GM12872 (cell line): Measurements from ENCODE around the gene OR51M1.

Experiments used
- TF ChIP-seq, protein P1 (sequence below): IDR thresholded peaks from 3 replicates; pipeline ENCODE4 v1.5.1; 2011; ENCODE audit warnings: low read depth, mild to moderate bottlenecking, low read length, moderate library complexity; ENCODE audit not compliant: insufficient read depth

The OR51M1 gene

DNA sequence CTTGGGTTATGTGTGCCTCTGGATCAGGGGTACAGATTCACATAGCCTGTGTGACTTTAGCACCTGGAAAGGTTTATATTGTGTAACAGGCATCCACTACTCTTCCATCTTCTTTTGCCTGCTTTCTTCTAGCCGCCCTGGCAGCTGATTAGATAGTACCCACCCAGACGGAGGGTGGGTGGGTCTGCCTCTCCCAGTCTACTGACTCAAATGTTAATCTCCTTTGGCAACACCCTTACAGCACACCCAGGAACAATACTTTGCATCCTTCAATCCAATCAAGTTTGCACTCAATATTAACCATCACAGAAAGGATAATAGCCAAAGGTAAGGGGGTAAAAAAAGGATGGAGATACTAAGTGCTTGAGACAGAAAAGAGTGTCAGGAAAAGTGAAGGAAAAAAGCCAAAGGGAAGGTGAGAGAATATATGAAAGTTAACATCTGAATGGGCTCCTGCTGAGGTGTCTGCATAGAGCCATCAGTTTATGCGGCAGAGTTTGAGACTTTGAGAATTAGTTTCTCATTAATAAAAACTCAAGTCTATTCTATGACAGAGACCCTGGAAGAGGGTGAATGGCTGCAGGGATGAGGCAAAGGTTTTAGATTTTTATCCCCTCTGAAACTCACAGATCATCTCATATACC is 34.9 kb upstream of the OR51M1 start:
- TF ChIP-seq, protein P1, sequence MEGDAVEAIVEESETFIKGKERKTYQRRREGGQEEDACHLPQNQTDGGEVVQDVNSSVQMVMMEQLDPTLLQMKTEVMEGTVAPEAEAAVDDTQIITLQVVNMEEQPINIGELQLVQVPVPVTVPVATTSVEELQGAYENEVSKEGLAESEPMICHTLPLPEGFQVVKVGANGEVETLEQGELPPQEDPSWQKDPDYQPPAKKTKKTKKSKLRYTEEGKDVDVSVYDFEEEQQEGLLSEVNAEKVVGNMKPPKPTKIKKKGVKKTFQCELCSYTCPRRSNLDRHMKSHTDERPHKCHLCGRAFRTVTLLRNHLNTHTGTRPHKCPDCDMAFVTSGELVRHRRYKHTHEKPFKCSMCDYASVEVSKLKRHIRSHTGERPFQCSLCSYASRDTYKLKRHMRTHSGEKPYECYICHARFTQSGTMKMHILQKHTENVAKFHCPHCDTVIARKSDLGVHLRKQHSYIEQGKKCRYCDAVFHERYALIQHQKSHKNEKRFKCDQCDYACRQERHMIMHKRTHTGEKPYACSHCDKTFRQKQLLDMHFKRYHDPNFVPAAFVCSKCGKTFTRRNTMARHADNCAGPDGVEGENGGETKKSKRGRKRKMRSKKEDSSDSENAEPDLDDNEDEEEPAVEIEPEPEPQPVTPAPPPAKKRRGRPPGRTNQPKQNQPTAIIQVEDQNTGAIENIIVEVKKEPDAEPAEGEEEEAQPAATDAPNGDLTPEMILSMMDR: no peak

DNA sequence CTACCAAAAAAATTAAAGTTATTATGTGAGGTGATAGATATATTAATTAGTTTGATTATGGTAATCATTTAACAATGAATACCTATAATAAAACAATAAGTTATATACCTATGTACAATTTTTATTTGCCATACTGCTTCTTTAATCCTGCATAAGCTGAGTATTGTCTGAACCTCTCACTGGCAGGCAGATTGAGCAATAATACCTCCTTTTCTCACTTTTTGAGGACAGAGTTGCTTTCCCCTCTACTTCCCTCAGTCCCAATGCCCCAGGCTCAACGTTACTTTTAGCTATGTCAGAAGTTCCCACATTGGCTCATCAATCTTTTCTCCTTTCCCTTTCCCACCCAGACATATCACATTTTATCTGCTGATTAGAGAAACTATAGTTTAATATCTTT is 34.1 kb upstream of the OR51M1 start:
- TF ChIP-seq, protein P1: no peak

DNA sequence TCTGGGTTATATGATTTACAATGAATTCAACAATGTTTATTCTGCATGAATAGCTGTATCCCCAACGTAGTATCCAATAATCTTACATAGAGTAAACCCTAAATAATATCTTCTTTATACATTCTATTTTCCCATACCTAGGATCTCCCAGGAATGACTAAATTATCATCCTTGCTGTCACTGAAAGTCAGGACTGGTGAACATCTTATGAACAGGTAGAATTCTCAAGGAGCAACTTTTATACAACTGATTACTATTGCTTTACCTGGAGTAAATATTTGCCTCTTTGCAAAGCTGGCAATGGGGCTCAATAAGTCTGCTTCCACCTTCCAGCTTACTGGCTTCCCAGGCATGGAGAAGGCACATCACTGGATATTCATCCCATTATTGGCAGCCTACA is 32.4 kb upstream of the OR51M1 start, which contains the start of gene OR51B6:
Gene OR51B6 (plus strand): TSS at position 301 of the 400 bp plus-strand sequence. CDS start 0 bp downstream, at position 301.
- TF ChIP-seq, protein P1: no peak

DNA sequence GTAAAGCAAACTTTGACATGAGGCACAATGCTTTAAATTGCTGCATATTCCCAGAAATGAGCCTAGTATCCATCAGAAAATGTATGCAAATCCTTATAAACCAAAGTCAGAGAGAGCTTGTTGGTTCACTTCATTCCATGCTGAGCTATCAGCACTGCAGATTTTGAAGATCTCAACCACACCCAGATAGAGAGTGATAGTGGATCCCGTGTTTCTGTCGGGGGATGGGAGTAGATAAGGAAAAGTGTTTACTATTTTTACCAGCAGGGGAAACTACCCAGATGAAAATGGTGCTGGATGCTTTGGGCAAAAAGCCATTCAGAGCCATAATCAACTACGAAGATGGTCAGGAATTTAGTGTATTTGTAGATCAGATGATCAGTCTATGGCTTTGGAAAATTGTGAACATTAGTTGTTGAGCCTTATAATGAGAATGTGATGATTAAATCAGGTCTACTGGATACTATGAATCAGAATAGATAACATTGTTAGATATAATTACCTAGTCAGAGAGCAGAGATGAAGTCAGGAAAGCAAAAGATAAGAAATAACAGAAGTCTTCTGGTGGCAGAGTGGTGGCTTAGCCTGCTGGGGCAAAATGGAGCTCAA is 21.5 kb upstream of the OR51M1 start:
- TF ChIP-seq, protein P1: no peak

DNA sequence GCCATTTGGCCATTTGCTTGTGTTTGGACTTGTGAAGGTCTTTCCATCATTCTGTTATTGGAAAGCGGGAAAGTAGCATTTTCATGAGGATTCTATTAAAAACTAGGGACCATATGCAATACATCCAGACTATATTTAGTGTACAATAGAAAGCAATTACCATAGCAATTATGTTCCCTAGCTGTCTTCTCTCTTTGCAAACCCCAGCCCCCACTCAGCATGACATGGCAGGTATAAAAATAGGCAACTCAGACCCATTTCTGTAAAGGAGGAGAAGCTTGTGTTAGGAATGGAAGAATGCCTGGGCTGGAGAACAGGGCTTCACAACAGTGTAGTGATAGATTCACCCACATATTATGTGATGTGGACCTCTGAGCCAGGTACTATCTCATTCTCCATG is 19.9 kb upstream of the OR51M1 start:
- TF ChIP-seq, protein P1: no peak

DNA sequence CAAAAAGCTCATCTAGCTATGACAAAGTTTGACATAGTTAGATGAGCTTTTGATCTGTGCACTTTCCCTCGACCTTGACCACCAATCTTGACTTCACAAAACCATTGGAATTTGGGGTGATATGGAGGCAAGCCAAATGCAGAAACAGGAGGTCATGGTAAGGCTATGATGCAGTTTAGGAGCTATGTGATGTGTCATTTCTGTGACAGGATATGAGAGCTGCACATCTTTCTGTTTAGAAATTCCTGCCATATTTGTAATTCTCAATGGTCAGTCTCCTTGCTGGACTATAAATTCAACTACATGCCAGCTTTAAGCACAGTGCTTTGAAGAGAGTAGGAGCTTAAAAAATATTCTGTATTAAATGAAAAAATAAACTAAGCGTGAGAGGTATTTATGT is 19.4 kb upstream of the OR51M1 start:
- TF ChIP-seq, protein P1: no peak

DNA sequence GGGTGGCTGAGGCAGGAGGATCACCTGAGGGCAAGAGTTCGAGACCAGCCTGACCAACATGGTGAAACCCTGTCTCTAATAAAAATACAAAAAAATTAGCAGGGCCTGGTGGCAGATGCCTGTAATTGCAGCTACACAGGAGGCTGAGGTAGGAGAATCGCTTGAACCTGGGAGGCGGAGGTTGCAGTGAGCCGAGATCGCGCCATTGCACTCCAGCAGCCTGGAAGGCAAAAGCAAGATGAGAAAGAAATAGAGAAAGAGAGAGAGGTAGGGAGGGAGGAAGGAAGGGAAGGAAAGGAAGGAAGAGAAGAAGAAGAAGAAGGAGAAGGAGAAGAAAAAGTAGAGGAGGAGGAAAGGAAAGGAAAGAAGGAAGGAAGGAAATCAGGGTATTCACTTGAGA is 17.2 kb upstream of the OR51M1 start:
- TF ChIP-seq, protein P1: peak; percentile 11; the same call in 1 of the 3 replicates
